ENCODE measurements around the gene PDE2A.

GRCh38 chr11:72686639-72687220, 12.5 kb upstream of the PDE2A start:
- TF ChIP-seq, protein P1, sequence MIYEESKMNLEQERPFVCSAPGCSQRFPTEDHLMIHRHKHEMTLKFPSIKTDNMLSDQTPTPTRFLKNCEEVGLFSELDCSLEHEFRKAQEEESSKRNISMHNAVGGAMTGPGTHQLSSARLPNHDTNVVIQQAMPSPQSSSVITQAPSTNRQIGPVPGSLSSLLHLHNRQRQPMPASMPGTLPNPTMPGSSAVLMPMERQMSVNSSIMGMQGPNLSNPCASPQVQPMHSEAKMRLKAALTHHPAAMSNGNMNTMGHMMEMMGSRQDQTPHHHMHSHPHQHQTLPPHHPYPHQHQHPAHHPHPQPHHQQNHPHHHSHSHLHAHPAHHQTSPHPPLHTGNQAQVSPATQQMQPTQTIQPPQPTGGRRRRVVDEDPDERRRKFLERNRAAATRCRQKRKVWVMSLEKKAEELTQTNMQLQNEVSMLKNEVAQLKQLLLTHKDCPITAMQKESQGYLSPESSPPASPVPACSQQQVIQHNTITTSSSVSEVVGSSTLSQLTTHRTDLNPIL (CRISPR knock-in tag; IDR thresholded peaks at IDR 0.05; ENCODE audit: low read depth): no peak
- TF ChIP-seq GLIS3 (CRISPR knock-in tag; IDR thresholded peaks at IDR 0.05): no peak

All from SK-N-SH treated with all-trans-retinoic acid at 6 μM for 48 hours (cell line).